ENCODE data around the gene CEACAM8. TPM values are rescaled to one million over a fixed set of nuclear protein-coding genes. Genes with fewer than 3 reads are reported as not detected.
A peak's percentile ranks its signal among the peaks of the same experiment; 100 is the strongest.
"Not testable (repeated sequence)": the region's sequence is repeated elsewhere in the genome, so short reads cannot be mapped to it uniquely, and the experiment has no call there.

CEACAM8 gene
- total RNA-seq, 4 donors from 2014 or later, result not detected

- Histone ChIP-seq H3K36me3 (no peaks in the 10 kb centered on the region), H3K27ac (no peak overlapping the region), H3K4me3 (no peak overlapping the region), H3K9me3 (no peaks in the 10 kb centered on the region), H3K27me3 (no peaks in the 10 kb centered on the region), H3K4me1 (no peaks in the 10 kb centered on the region)
- DNase-seq, result no peak
- TF ChIP-seq CTCF (IDR thresholded peaks at IDR 0.05) (no peak), POLR2A (IDR thresholded peaks at IDR 0.05) (no peak)
Measured at GRCh38 chr19:42628411-42629140, 33.9 kb upstream of the CEACAM8 start.

- Histone ChIP-seq H3K4me1 (no peaks in the 10 kb centered on the region), H3K36me3 (no peaks in the 10 kb centered on the region), H3K27me3 (no peaks in the 10 kb centered on the region), H3K9me3 (no peaks in the 10 kb centered on the region), H3K27ac (no peak overlapping the region), H3K4me3 (no peak overlapping the region)
- no peak for TF ChIP-seq CTCF (IDR thresholded peaks at IDR 0.05)
- no peak for TF ChIP-seq POLR2A (IDR thresholded peaks at IDR 0.05)
- no peak for DNase-seq
Measured at GRCh38 chr19:42627916-42628315, 33.2 kb upstream of the CEACAM8 start.

GRCh38 chr19:42626181-42626580, 31.5 kb upstream of the CEACAM8 start:
- Histone ChIP-seq H3K9me3 (no peaks in the 10 kb centered on the region), H3K36me3 (no peaks in the 10 kb centered on the region), H3K4me3 (no peak overlapping the region), H3K27ac (no peak overlapping the region), H3K27me3 (no peaks in the 10 kb centered on the region), H3K4me1 (no peaks in the 10 kb centered on the region)
- DNase-seq, result no peak
- TF ChIP-seq POLR2A (IDR thresholded peaks at IDR 0.05) (no peak), CTCF (IDR thresholded peaks at IDR 0.05) (no peak)

- H3K9me3 ChIP-seq, result no peaks in the 10 kb centered on the region
- H3K27ac ChIP-seq, result no peak overlapping the region
- DNase-seq, result no peak
- no peaks in the 10 kb centered on the region for H3K36me3 ChIP-seq
- TF ChIP-seq CTCF (IDR thresholded peaks at IDR 0.05), result no peak
- no peak for TF ChIP-seq POLR2A (IDR thresholded peaks at IDR 0.05)
- H3K4me3 ChIP-seq, result no peak overlapping the region
- H3K4me1 ChIP-seq, result no peaks in the 10 kb centered on the region
- H3K27me3 ChIP-seq, result no peaks in the 10 kb centered on the region
Measured at GRCh38 chr19:42619271-42619670, 24.5 kb upstream of the CEACAM8 start.

GRCh38 chr19:42613666-42614065, 18.9 kb upstream of the CEACAM8 start:
- no peaks in the 10 kb centered on the region for H3K36me3 ChIP-seq
- TF ChIP-seq POLR2A (IDR thresholded peaks at IDR 0.05) (no peak), CTCF (IDR thresholded peaks at IDR 0.05) (no peak)
- H3K9me3 ChIP-seq, result no peaks in the 10 kb centered on the region
- H3K27me3 ChIP-seq, result no peaks in the 10 kb centered on the region
- H3K27ac ChIP-seq, result no peak overlapping the region
- H3K4me1 ChIP-seq, result no peaks in the 10 kb centered on the region
- H3K4me3 ChIP-seq, result no peak overlapping the region
- DNase-seq, result no peak

- peak in 1 of 3 donors; percentile 19 for DNase-seq
- H3K4me1 ChIP-seq, H3K4me3 ChIP-seq, H3K36me3 ChIP-seq, H3K9me3 ChIP-seq, H3K27me3 ChIP-seq, H3K27ac ChIP-seq: not testable (repeated sequence)
Measured at GRCh38 chr19:42610401-42610915, 15.7 kb upstream of the CEACAM8 start.
